Measurements from ENCODE around the gene FPGS. TPM values are rescaled to one million over a fixed set of nuclear protein-coding genes. Genes with fewer than 3 reads are reported as not detected.

Gene FPGS
- total RNA-seq, 4 donors from 2014 or later, result 42.5 to 91.4 (median 63.2) TPM

- TF ChIP-seq EP300 (IDR thresholded peaks at IDR 0.05) (no peak), POLR2A (IDR thresholded peaks at IDR 0.05) (no peak), POLR2AphosphoS5 (IDR thresholded peaks at IDR 0.05) (no peak), CTCF (IDR thresholded peaks at IDR 0.05) (no peak)
- peak overlapping the region in 3 of 4 donors; percentile 65 to 73 (median 69) for H3K27ac ChIP-seq
- WGBS, 2 donors (ENCODE audit: low coverage in 1 of 2), result 30 to 60% methylated on average over 1 to 5 of the region's 13 CpGs
- H3K27me3 ChIP-seq, result peaks cover 29% of the 10 kb centered on the region
- no peak for ATAC-seq
- peaks cover 0 to 53% (median 0%) of the 10 kb centered on the region in 3 donors for H3K4me1 ChIP-seq
- no peaks in the 10 kb centered on the region for H3K36me3 ChIP-seq
- H3K9me3 ChIP-seq, result no peaks in the 10 kb centered on the region
- peak overlapping the region in 1 of 2 donors; percentile 55 for H3K4me3 ChIP-seq
Observed at GRCh38 chr9:127767909-127768331, 34.8 kb upstream of the FPGS start.

DNA sequence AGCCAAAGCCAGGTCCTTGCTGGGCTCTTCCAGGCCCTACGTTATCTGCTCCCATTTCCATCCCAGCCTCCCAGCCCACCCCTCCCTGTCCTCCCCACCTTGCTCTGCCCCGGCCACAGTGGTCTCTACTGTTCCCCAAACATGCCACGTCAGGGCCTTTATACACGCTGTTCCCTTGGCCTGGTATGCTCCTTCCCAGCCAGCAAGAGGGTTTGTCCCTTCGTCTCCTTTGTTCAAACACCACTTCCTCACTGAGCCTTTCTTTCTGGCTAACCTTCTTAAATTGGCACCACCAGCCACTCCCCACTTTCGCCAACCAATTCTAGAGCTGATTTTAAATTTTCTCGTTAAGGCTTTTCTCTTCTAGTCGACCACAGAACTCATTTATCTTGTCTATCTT lies 34.0 kb upstream of the FPGS start:
- WGBS, 2 donors (ENCODE audit: low coverage in 1 of 2), result 74 to 76% methylated on average over 6 to 8 of the region's 8 CpGs

DNA sequence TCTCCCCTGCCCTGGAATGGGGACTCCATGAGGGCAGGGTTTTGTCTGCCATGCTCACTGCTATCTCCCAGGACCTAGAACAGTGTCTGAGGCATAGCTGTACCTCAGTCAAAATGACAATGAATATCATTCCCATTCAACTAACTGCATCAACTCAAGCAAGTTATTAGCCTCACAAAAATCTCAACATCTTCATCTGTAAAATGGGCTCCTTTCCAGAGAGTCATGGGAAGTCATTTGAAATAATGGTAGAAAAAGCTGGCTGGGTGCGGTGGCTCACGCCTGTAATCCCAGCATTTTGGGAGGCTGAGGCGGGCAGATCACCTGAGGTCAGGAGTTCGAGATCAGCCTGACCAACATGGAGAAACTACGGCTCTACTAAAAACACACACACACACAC lies 33.6 kb upstream of the FPGS start:
- TF ChIP-seq POLR2AphosphoS5 (IDR thresholded peaks at IDR 0.05) (no peak), CTCF (IDR thresholded peaks at IDR 0.05) (no peak), POLR2A (IDR thresholded peaks at IDR 0.05) (no peak), EP300 (IDR thresholded peaks at IDR 0.05) (no peak)
- ATAC-seq, result no peak
- peak overlapping the region in 3 of 4 donors; percentile 65 to 73 (median 69) for H3K27ac ChIP-seq
- H3K36me3 ChIP-seq, result no peaks in the 10 kb centered on the region
- H3K4me1 ChIP-seq, result peaks cover 0 to 48% (median 0%) of the 10 kb centered on the region in 3 donors
- H3K9me3 ChIP-seq, result no peaks in the 10 kb centered on the region
- 74 to 89% methylated on average over 3 to 5 of the region's 5 CpGs for WGBS, 2 donors (ENCODE audit: low coverage in 1 of 2)
- peaks cover 20% of the 10 kb centered on the region for H3K27me3 ChIP-seq
- peak overlapping the region in 1 of 2 donors; percentile 55 for H3K4me3 ChIP-seq

More for the DNA sequence above, 34.0 kb upstream of the FPGS start:
- H3K36me3 ChIP-seq, result no peaks in the 10 kb centered on the region
- no peaks in the 10 kb centered on the region for H3K9me3 ChIP-seq
- peaks cover 0 to 48% (median 0%) of the 10 kb centered on the region in 3 donors for H3K4me1 ChIP-seq
- ATAC-seq, result no peak
- peak overlapping the region in 1 of 2 donors; percentile 55 for H3K4me3 ChIP-seq
- no peak for TF ChIP-seq CTCF (IDR thresholded peaks at IDR 0.05)
- TF ChIP-seq POLR2A (IDR thresholded peaks at IDR 0.05), result no peak
- no peak for TF ChIP-seq EP300 (IDR thresholded peaks at IDR 0.05)
- no peak for TF ChIP-seq POLR2AphosphoS5 (IDR thresholded peaks at IDR 0.05)
- peak overlapping the region in 3 of 4 donors; percentile 65 to 73 (median 69) for H3K27ac ChIP-seq
- peaks cover 24% of the 10 kb centered on the region for H3K27me3 ChIP-seq

GRCh38 chr9:127769929-127770582 lies 32.6 kb upstream of the FPGS start:
- WGBS, 2 donors (ENCODE audit: low coverage in 1 of 2), result 18% methylated on average over 2 of the region's 4 CpGs; no CpG with 5 or more reads in 1 of the 2 donors
- H3K4me1 ChIP-seq, result peaks cover 0 to 48% (median 0%) of the 10 kb centered on the region in 3 donors
- TF ChIP-seq POLR2AphosphoS5 (IDR thresholded peaks at IDR 0.05) (peak; percentile 24), POLR2A (IDR thresholded peaks at IDR 0.05) (no peak)
- H3K27ac ChIP-seq, result peak overlapping the region in 3 of 4 donors; percentile 65 to 73 (median 69)
- H3K27me3 ChIP-seq, result peaks cover 11% of the 10 kb centered on the region
- no peaks in the 10 kb centered on the region for H3K9me3 ChIP-seq
- H3K36me3 ChIP-seq, result no peaks in the 10 kb centered on the region
- H3K4me3 ChIP-seq, result peak overlapping the region in 1 of 2 donors; percentile 55
- ATAC-seq, result no peak

GRCh38 chr9:127770583-127770904 lies 32.1 kb upstream of the FPGS start:
- Histone ChIP-seq H3K4me3 (peak overlapping the region in 1 of 2 donors; percentile 55), H3K36me3 (no peaks in the 10 kb centered on the region), H3K9me3 (no peaks in the 10 kb centered on the region), H3K27ac (peak overlapping the region in 3 of 4 donors; percentile 65 to 73 (median 69)), H3K27me3 (peaks cover 11% of the 10 kb centered on the region), H3K4me1 (peaks cover 0 to 48% (median 0%) of the 10 kb centered on the region in 3 donors)
- TF ChIP-seq EP300 (IDR thresholded peaks at IDR 0.05) (no peak), POLR2AphosphoS5 (IDR thresholded peaks at IDR 0.05) (no peak), CTCF (IDR thresholded peaks at IDR 0.05) (no peak), POLR2A (IDR thresholded peaks at IDR 0.05) (no peak)
- no peak for ATAC-seq
- no CpG with 5 or more reads among the region's 3 CpGs for WGBS, 2 donors (ENCODE audit: low coverage in 1 of 2)

Measured in gastroesophageal sphincter (tissue), 4 donors.